Loucy (cell line): ENCODE measurements around the gene RGS6.

ENCODE experiments used
- EZH2phosphoT487 ChIP-seq: fragments of 200-600 bp; IDR thresholded peaks from 2 replicates; pipeline ENCODE4 v1.6.1; 2018; ENCODE audit warnings: antibody characterized with exemption, mild to moderate bottlenecking, moderate library complexity, borderline replicate concordance
- TF ChIP-seq, protein P1 (sequence below): fragments of 200-600 bp; sonication (generic); conservative IDR thresholded peaks from 2 replicates; pipeline ENCODE4 v1.5.1; 2014; ENCODE audit warnings: mild to moderate bottlenecking, antibody characterized with exemption, low read length

DNA sequence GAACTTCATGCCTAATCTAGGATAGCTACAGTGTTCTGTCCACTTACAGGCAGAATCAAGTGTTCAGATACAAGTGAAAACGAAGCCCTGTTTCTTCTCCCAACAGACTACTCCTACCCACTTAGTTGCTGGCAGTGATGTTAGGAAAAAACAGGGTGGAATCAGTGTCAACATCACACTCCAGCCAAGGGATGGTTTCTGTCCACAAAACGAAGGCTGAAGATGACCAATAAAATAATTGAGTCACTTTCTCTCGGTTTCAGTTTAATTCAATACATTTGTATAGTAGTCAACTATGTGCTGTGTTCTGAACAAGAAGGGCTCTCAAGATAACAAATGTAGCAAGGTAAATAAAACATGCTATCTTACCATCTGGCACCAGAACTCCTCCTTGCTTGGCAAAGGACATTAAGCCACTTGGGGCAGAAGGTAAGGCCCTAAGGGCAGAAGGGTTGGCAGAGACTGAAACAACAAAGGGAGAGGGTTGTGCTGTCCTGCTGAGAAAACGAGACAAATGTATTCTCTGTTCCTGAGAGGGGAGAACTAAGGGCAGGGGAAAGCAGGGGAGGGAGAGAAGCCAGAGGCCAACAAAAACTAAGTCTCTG, 568.1 kb downstream of the RGS6 start:
- TF ChIP-seq, protein P1, sequence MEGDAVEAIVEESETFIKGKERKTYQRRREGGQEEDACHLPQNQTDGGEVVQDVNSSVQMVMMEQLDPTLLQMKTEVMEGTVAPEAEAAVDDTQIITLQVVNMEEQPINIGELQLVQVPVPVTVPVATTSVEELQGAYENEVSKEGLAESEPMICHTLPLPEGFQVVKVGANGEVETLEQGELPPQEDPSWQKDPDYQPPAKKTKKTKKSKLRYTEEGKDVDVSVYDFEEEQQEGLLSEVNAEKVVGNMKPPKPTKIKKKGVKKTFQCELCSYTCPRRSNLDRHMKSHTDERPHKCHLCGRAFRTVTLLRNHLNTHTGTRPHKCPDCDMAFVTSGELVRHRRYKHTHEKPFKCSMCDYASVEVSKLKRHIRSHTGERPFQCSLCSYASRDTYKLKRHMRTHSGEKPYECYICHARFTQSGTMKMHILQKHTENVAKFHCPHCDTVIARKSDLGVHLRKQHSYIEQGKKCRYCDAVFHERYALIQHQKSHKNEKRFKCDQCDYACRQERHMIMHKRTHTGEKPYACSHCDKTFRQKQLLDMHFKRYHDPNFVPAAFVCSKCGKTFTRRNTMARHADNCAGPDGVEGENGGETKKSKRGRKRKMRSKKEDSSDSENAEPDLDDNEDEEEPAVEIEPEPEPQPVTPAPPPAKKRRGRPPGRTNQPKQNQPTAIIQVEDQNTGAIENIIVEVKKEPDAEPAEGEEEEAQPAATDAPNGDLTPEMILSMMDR = no peak
- no peak for TF ChIP-seq EZH2phosphoT487
